Activated gamma-delta T cell (primary cell): ENCODE data around the gene ZIC5.

ENCODE experiments used
- DNase-seq: peaks from one replicate; lab custom pipeline; 2025; lab: John Stamatoyannopoulos, UW
- total RNA-seq, 2 donors: gene quantifications; one replicate each; lab custom pipeline; 2026; lab: John Stamatoyannopoulos, UW

Gene ZIC5
- 0.04 to 0.05 reads per million in 2 donors for total RNA-seq

- no peak for DNase-seq
Measured at GRCh38 chr13:99971576-99972189, at the start of gene ZIC5. Gene ZIC5, minus strand, starts transcription at chr13:99971767. Its CDS starts 164 bp downstream, at chr13:99971603.

DNA sequence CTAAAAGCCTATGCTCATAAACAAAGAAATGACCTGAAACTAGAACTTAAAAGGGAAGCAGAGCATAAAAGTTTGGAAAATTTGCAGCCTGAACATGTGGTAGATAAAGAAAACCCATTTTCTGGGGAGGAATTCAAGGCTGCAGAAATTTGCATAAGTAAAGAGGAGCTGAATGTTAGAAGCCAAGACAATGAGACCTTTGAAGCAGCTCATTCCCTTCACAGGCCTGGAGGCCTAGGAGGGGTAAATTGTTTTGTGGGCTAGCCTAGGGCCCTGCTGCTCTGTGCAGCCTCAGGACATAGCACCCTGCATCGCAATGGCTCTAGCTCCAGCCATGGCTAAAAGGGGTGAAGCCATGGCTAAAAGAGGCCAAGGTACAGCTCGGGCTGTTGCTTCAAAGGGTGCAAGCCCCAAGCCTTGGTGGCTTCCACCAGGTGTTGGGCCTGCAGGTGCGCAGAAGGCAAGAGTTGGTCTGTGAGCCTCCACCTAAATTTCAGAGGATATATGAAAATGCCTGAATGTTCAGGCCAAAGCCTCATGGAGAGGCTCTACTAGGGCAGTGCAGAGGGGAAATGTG, 48.3 kb upstream of the ZIC5 start:
- no peak for DNase-seq

GRCh38 chr13:100014621-100015020, 43.1 kb upstream of the ZIC5 start:
- DNase-seq, result no peak

DNA sequence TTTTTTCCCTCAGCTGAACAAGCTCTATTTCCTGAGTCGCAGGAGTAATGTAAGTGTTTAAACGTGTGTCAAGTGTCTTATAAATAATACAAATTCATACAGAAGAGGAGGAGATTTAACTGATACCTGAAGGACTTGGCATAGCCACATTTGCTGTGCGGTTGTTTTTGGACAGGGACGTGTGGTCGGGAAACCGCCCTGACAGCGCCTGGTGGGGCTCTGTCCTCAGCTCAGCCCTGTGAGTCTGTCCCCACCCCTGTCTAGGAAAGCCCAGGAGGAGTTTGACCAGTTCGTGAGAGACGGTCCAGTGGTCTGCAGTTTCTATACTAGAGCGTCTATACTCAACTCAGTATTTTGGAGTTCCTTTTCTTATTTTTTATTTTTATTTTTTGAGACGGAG, 26.7 kb upstream of the ZIC5 start:
- no peak for DNase-seq

GRCh38 chr13:99997702-99998214, 26.2 kb upstream of the ZIC5 start:
- DNase-seq, result no peak

GRCh38 chr13:99996381-99996973, 24.9 kb upstream of the ZIC5 start:
- DNase-seq, result no peak

DNA sequence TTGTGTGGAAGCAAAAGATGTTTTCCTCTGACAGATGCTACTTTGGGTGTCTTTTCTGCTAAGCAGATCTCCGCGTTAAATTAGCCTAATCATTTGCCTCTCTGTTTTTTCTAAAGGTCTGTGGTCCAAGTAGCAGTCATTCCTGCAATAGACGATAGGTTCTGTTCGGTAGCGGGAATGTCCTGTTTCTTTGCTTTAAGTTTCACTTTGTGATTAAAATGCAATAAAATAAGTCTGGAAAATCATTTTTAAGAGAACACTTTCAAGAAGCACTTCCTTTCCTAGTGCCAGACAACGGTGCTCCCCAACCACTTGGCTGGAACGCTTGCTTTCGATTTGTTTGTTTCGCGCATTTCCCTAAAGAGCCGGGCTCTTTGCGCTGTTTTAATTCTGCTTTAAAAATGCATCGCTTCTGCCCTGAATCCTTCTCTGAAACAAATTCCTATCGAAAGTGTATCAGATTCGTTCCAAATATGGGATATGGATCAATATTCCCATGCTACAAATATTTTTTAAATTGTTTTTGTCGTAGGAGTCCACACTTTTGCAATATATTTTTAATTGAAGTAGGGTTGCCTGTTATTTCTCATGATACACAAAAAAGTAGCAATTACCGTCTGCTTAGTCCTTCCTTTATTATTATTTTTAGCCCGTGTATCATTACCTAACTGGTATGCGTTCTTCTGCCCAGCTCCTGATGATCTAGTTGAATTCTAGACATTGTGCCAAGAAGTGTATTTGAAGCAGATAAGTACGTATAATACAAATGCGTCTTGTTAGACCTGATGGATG, 24.2 kb upstream of the ZIC5 start:
- DNase-seq, result no peak

DNA sequence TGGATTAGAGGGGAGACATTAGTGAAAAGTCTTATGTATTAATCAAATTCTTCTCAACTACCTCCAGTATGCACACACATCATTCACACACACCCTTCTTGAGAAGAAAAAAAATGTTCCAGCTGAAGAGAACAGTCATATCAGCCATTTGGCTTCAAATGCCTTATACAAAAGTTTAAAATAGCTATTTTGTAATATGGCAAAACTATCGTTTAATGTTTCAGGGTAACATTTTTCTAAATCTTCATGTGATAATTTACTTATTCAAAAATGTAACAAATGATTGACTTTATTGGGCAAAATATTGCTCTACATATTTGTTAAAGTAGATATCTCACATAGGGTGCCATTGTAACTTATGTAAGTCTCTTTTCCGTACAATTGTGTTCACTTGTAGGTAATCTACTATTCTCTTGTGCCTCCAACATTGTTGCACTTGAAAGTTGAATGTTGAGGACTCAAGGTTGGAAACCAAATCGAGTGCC, 23.6 kb upstream of the ZIC5 start:
- no peak for DNase-seq

DNA sequence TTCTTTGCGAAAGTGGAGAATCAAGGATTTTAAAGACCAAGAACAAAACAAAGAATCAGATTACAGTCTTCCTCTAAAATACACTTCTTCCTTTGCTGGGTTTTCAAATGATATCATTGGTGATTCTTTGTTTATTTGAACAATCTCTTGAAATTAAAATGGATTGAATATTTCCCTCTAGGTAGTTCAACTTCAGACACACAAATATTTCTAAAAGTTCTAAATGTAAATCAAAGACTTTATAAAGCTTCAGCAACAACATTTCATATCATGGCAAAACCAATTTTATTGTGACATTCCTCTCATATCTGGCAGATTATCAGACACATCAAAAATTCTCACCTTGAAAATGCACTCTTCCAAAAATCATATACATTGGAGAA, 23.1 kb upstream of the ZIC5 start:
- DNase-seq, result no peak

GRCh38 chr13:99993660-99994637, 22.4 kb upstream of the ZIC5 start:
- no peak for DNase-seq

GRCh38 chr13:99992949-99993351, 21.4 kb upstream of the ZIC5 start:
- DNase-seq, result no peak

- no peak for DNase-seq
Measured at GRCh38 chr13:99991828-99992775, 20.5 kb upstream of the ZIC5 start.

DNA sequence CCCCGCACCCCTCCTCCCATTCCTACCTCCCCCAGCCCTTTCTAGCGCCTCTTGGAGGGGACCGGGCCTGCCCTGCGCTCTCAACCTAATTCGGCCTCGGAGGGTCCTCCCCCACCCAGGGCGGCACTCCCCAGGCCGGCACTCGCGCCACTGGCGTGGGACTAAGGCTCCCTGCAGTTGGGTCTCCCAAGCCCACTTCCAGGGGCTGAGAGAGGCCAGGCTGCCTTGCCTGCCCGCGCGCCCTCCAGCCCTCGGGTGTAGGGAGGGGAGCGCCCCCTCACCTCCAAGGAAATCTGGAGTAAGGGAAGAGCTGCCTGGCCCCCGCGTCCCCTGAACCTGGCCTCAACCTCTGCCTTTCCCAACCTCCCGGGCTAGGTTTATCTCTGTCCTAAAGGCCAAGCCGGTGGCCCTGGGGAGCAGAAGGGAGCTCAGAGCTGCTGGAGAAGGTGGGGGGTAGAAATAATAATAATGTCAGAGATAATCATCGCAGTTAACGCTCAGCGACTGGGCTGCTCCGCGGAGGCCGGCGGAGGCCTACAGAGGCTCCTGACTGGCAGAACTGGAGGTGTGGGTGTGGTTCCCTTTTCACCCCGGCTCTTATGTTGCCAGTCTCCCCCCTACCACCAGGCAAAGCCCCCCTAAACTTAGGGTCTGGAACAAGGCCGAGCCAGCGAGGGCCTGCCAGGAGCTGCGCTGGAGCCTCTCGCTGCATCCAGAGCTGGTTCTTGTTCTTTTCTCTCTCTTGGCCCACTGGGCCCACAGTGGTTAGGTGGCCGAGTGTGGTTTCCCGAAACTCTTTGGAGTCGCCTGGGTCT, 19.7 kb upstream of the ZIC5 start:
- DNase-seq, result no peak

GRCh38 chr13:99990126-99990977, 18.8 kb upstream of the ZIC5 start:
- DNase-seq, result no peak

DNA sequence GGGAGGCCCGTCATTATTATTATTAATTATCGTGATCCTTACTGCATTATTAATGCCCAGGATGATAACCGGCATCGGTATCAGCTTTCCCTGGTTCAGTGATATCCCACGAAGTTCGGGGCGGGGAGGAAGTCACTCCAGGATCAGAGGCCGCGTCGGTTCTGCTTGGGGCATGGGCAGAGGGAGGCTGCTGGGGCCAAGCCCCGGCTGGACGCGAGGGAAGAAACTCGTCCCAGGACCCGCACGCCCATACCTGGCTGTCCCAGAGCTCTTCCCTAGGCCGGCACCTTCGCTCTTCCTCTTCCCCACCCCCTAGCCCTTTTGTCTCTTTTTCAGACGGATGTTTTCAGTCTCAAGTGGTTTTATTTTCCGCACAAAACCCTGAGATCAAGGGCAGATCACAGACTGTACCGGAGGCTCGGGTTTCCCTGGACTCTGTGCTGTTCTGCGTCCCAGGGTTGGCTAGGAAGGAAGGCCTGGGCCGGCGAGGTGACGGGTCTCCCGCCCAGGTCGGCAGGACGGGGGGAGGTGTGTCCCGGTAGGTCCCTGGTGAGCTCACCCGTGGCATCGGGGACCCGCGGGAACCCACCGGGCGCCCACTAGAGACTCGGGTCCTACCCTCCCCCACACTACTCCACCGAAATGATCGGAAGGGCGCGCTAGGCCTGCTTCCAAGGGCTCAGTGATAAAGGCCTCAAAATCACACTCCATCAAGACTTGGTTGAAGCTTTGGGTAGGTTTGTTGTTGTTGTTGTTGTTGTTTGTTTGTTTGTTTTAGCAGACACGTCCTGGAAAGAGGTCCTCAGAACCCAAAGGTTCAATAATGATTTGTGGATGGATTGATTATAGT, 17.9 kb upstream of the ZIC5 start:
- no peak for DNase-seq

GRCh38 chr13:99988529-99989275, 17.1 kb upstream of the ZIC5 start:
- no peak for DNase-seq
